Endometrial microvascular endothelial cells (primary cell): ENCODE results near the gene GABRG3. TPM values are rescaled to one million over a fixed set of nuclear protein-coding genes. Genes with fewer than 3 reads are reported as not detected.

Experiments used
- total RNA-seq: library from RNA; depleted of rRNA; stranded (reverse); fragments of >200 nt; gene quantifications from one replicate; pipeline ENCODE4 v1.2.3, GENCODE V29; 2015; ENCODE audit errors: inconsistent ontology term

Gene GABRG3
- total RNA-seq, 1 donor from 2014 or later = not detected

Other genes with a start within 250 kb of the GABRG3 start
- not detected for gene GABRB3, start 198.1 kb upstream of the GABRG3 start, total RNA-seq
- not detected for gene GABRA5, start 104.1 kb upstream of the GABRG3 start, total RNA-seq